ENCODE measurements around the gene KLHL28.

DNA sequence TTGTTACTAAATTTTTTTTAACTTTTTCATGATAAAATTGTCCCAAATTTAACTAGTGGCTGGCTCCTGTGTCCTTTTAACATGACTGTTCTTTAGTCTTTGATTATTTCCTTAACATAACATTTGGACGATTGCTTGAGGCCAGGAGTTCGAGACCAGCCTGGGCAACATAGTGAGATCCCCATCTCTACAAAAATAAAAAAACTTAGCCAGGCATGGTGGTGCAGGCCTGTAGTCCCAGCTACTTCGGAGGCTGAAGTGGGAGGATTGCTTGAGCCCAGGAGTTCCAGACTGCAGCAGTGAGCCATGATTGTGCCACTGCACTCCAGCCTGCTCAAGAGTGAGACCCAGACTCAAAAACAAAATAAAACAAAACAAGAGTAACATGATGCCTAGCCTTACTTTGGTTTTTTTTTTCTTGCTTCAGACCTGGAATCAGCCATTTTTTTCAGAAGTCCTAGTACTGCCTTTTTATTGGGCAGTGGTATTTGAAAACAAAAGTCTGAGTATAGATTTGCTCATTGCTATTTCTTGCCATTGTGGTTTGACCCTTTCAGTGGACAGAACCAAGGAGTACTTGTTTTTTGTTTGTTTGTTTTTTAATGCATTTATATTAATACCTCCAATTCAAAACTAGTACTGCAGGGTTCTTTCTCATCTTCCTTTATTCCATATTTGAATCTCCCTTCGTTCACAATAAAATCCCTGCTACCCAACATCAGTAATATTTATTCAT, 5.0 kb upstream of the KLHL28 start:
- TF ChIP-seq, protein P1, sequence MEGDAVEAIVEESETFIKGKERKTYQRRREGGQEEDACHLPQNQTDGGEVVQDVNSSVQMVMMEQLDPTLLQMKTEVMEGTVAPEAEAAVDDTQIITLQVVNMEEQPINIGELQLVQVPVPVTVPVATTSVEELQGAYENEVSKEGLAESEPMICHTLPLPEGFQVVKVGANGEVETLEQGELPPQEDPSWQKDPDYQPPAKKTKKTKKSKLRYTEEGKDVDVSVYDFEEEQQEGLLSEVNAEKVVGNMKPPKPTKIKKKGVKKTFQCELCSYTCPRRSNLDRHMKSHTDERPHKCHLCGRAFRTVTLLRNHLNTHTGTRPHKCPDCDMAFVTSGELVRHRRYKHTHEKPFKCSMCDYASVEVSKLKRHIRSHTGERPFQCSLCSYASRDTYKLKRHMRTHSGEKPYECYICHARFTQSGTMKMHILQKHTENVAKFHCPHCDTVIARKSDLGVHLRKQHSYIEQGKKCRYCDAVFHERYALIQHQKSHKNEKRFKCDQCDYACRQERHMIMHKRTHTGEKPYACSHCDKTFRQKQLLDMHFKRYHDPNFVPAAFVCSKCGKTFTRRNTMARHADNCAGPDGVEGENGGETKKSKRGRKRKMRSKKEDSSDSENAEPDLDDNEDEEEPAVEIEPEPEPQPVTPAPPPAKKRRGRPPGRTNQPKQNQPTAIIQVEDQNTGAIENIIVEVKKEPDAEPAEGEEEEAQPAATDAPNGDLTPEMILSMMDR (IDR thresholded peaks at IDR 0.05), result no peak
- TF ChIP-seq POLR2A (IDR thresholded peaks at IDR 0.05), result no peak
